Mononuclear cell (primary cell): Measurements from ENCODE around the gene ABL1. TPM values are rescaled to one million over a fixed set of nuclear protein-coding genes. Genes with fewer than 3 reads are reported as not detected.

Experiments used
- H3K27me3 ChIP-seq: 2 replicates; pipeline ENCODE4 v1.6.0; 2011; ENCODE audit warnings: low read length, control low read depth; ENCODE audit not compliant: insufficient read depth
- H3K4me1 ChIP-seq: 2 replicates; pipeline ENCODE4 v1.5.1; 2011; ENCODE audit warnings: mild to moderate bottlenecking, low read length, control low read depth; ENCODE audit not compliant: insufficient read depth
- H3K4me3 ChIP-seq: 2 replicates; pipeline ENCODE4 v1.5.1; 2011; ENCODE audit warnings: mild to moderate bottlenecking, low read length, moderate library complexity
- H3K9me3 ChIP-seq: 2 replicates; pipeline ENCODE4 v1.5.1; 2011; ENCODE audit warnings: low read depth, mild to moderate bottlenecking, control low read depth, low read length
- total RNA-seq: library from RNA; depleted of rRNA; stranded (reverse); fragments of >200 nt; gene quantifications from one replicate; pipeline ENCODE4 v1.2.3, GENCODE V29; 2012

ABL1 gene
- total RNA-seq, 1 donor, result 14.7 TPM

DNA sequence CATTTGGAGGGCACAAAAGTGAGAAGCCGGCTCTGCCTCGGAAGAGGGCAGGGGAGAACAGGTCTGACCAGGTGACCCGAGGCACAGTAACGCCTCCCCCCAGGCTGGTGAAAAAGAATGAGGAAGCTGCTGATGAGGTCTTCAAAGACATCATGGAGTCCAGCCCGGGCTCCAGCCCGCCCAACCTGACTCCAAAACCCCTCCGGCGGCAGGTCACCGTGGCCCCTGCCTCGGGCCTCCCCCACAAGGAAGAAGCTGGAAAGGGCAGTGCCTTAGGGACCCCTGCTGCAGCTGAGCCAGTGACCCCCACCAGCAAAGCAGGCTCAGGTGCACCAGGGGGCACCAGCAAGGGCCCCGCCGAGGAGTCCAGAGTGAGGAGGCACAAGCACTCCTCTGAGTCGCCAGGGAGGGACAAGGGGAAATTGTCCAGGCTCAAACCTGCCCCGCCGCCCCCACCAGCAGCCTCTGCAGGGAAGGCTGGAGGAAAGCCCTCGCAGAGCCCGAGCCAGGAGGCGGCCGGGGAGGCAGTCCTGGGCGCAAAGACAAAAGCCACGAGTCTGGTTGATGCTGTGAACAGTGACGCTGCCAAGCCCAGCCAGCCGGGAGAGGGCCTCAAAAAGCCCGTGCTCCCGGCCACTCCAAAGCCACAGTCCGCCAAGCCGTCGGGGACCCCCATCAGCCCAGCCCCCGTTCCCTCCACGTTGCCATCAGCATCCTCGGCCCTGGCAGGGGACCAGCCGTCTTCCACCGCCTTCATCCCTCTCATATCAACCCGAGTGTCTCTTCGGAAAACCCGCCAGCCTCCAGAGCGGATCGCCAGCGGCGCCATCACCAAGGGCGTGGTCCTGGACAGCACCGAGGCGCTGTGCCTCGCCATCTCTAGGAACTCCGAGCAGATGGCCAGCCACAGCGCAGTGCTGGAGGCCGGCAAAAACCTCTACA is 49.8 kb downstream of the ABL1 start:
- no peaks in the 10 kb centered on the region for H3K27me3 ChIP-seq
- no peaks in the 10 kb centered on the region for H3K4me1 ChIP-seq
- H3K4me3 ChIP-seq, result no peak overlapping the region
- no peaks in the 10 kb centered on the region for H3K9me3 ChIP-seq

DNA sequence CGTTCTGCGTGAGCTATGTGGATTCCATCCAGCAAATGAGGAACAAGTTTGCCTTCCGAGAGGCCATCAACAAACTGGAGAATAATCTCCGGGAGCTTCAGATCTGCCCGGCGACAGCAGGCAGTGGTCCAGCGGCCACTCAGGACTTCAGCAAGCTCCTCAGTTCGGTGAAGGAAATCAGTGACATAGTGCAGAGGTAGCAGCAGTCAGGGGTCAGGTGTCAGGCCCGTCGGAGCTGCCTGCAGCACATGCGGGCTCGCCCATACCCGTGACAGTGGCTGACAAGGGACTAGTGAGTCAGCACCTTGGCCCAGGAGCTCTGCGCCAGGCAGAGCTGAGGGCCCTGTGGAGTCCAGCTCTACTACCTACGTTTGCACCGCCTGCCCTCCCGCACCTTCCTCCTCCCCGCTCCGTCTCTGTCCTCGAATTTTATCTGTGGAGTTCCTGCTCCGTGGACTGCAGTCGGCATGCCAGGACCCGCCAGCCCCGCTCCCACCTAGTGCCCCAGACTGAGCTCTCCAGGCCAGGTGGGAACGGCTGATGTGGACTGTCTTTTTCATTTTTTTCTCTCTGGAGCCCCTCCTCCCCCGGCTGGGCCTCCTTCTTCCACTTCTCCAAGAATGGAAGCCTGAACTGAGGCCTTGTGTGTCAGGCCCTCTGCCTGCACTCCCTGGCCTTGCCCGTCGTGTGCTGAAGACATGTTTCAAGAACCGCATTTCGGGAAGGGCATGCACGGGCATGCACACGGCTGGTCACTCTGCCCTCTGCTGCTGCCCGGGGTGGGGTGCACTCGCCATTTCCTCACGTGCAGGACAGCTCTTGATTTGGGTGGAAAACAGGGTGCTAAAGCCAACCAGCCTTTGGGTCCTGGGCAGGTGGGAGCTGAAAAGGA is 50.7 kb downstream of the ABL1 start:
- Histone ChIP-seq H3K4me3 (no peak overlapping the region), H3K9me3 (no peaks in the 10 kb centered on the region), H3K4me1 (no peaks in the 10 kb centered on the region), H3K27me3 (no peaks in the 10 kb centered on the region)

DNA sequence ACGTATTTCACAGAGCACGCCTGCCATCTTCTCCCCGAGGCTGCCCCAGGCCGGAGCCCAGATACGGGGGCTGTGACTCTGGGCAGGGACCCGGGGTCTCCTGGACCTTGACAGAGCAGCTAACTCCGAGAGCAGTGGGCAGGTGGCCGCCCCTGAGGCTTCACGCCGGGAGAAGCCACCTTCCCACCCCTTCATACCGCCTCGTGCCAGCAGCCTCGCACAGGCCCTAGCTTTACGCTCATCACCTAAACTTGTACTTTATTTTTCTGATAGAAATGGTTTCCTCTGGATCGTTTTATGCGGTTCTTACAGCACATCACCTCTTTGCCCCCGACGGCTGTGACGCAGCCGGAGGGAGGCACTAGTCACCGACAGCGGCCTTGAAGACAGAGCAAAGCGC is 51.9 kb downstream of the ABL1 start:
- Histone ChIP-seq H3K9me3 (no peaks in the 10 kb centered on the region), H3K27me3 (no peaks in the 10 kb centered on the region), H3K4me1 (no peaks in the 10 kb centered on the region), H3K4me3 (no peak overlapping the region)

DNA sequence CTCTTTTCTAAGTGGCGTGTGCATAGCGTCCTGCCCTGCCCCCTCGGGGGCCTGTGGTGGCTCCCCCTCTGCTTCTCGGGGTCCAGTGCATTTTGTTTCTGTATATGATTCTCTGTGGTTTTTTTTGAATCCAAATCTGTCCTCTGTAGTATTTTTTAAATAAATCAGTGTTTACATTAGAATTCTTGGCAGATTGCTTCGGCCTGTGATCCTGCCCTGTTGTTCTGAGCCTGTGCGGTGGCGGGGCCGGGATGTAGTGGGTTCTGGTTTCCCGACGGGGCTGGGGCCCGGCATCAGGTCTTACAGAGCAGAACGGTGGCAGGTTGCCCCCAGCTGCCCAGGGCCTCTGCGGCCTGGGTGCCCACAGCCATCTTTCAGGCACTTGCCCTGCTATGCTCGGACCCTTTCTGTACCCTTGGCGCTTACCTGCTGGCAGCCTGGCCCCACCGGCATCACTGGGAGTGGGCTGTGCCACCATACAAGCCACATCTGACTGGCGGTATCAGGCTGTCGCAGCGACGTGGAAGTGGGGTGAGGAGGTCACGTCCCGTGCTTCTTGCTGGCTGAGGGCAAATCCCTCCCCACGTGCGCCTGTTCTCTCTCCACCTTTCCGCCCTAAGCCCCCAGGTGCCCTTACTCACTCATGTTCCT is 52.6 kb downstream of the ABL1 start:
- Histone ChIP-seq H3K9me3 (no peaks in the 10 kb centered on the region), H3K4me1 (no peaks in the 10 kb centered on the region), H3K27me3 (no peaks in the 10 kb centered on the region), H3K4me3 (no peak overlapping the region)

- H3K4me1 ChIP-seq, result peaks cover 5% of the 10 kb centered on the region
- no peaks in the 10 kb centered on the region for H3K27me3 ChIP-seq
- H3K9me3 ChIP-seq, result no peaks in the 10 kb centered on the region
- no peak overlapping the region for H3K4me3 ChIP-seq
These were observed 53.3 kb downstream of the ABL1 start for GRCh38 chr9:130888146-130888885.

DNA sequence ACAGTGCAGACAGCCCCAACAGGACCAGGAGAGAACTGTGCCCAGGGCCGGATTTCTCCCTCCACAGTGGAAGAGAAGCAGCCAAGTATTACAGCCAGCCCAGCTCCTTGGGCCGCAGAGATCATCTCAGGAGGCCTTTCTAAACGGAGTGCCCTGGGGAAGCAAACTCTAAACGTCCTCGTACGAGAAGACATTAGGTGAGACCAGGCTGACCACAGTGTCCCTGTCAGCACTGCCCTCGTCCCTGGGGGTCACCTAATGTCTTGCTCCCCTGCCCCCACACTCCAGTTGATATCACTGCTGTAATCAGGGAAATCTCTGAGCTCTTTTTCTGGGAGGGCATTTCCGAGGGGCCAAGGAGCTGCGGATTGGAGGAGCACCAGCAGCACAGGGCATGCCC is 55.1 kb downstream of the ABL1 start:
- Histone ChIP-seq H3K27me3 (no peaks in the 10 kb centered on the region), H3K4me1 (peaks cover 7% of the 10 kb centered on the region), H3K4me3 (no peak overlapping the region), H3K9me3 (no peaks in the 10 kb centered on the region)

DNA sequence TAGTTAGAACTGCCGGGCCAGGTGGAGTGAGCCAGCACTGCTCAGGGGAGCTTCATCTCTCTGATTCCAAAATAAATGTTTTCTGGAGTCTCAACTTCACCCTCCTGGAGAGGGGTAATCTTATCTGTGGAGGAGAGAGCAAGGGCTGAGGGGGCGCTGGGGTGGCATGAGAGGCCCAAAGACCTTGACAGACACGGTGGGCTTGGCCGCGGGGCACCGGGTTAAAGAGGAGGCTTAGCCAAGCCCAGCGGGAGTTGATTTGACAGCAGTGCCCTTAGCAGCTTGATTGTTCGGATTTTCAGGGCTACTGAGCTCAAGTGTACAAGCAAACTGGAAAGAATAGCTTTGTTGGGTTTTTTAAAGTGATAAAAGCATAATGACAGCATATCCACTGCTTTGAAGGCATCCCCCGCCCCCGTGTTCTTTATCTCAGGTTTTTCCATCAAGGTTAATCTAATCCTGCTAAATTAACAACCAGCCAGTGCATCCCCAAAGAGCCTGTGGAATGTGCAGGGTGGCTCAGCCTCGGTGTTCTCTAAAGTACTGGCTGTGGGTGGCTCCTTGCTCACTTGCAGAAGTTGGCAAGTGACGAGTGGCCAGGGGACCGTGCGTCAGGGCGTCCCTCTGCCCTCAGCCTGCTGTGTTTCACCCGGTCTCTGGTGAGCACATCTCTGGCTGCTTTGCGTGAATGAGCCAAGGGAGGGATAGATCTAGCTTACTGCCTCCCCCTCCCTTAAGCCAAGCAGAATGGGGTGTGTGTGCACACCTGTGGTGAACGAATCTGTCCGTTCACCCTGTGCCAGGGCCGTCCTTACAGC is 56.0 kb downstream of the ABL1 start:
- Histone ChIP-seq H3K9me3 (no peaks in the 10 kb centered on the region), H3K27me3 (no peaks in the 10 kb centered on the region), H3K4me3 (no peak overlapping the region), H3K4me1 (peaks cover 7% of the 10 kb centered on the region)

GRCh38 chr9:130891688-130892476 is 56.8 kb downstream of the ABL1 start:
- H3K4me3 ChIP-seq, result no peak overlapping the region
- H3K9me3 ChIP-seq, result no peaks in the 10 kb centered on the region
- H3K4me1 ChIP-seq, result peaks cover 7% of the 10 kb centered on the region
- no peaks in the 10 kb centered on the region for H3K27me3 ChIP-seq

GRCh38 chr9:130892477-130893304 is 57.6 kb downstream of the ABL1 start:
- Histone ChIP-seq H3K9me3 (no peaks in the 10 kb centered on the region), H3K4me1 (peaks cover 7% of the 10 kb centered on the region), H3K4me3 (no peak overlapping the region), H3K27me3 (no peaks in the 10 kb centered on the region)

GRCh38 chr9:130893341-130894101 is 58.5 kb downstream of the ABL1 start:
- Histone ChIP-seq H3K9me3 (no peaks in the 10 kb centered on the region), H3K4me3 (peak overlapping the region; percentile 16), H3K4me1 (peaks cover 7% of the 10 kb centered on the region), H3K27me3 (no peaks in the 10 kb centered on the region)

DNA sequence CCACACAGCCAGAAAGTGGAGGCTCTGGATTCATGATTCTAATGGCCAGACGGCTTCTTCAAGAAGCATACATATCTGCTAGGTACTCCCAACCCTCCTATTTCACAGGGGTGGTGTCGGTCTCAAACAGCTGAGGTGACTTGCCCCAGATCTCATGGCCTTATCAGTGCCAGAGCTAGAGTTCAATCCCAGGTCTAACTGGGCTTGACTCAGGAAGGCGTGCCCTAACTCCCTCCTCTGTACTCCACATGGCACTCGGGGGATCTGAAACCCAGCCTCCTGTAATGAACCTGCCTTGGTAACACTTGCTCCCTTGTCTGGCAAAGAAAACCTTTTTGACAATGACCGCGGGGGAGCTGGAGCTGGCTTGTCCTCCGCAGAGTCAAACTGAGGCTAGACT is 59.5 kb downstream of the ABL1 start:
- no peaks in the 10 kb centered on the region for H3K27me3 ChIP-seq
- H3K4me3 ChIP-seq, result no peak overlapping the region
- H3K9me3 ChIP-seq, result no peaks in the 10 kb centered on the region

DNA sequence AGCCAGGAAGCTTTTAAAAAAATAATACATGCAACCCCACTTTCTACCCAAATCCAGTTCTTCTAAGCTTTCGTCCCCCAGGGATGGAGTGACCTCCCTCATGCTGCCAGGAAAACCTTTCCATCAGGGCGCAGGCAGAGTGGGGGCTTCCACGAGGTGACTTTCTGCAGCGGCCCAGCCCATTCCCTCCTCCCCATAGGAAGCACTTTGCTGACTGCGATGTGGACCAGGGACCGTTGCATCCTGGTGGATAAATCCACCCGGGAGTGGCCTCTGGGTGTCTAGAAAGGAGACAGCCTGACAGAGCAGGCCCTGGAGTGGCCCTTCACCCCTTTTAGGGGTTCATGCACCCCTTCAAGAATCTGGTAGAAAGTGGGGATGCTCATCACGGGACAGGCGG is 60.0 kb downstream of the ABL1 start:
- Histone ChIP-seq H3K4me3 (no peak overlapping the region), H3K9me3 (no peaks in the 10 kb centered on the region), H3K27me3 (no peaks in the 10 kb centered on the region), H3K4me1 (peaks cover 7% of the 10 kb centered on the region)

More for the DNA sequence above, 59.5 kb downstream of the ABL1 start:
- peaks cover 7% of the 10 kb centered on the region for H3K4me1 ChIP-seq
